ENCODE data around the gene MAP1A.
"Not testable (repeated sequence)": the region's sequence is repeated elsewhere in the genome, so short reads cannot be mapped to it uniquely, and the experiment has no call there.

MAP1A gene

DNA sequence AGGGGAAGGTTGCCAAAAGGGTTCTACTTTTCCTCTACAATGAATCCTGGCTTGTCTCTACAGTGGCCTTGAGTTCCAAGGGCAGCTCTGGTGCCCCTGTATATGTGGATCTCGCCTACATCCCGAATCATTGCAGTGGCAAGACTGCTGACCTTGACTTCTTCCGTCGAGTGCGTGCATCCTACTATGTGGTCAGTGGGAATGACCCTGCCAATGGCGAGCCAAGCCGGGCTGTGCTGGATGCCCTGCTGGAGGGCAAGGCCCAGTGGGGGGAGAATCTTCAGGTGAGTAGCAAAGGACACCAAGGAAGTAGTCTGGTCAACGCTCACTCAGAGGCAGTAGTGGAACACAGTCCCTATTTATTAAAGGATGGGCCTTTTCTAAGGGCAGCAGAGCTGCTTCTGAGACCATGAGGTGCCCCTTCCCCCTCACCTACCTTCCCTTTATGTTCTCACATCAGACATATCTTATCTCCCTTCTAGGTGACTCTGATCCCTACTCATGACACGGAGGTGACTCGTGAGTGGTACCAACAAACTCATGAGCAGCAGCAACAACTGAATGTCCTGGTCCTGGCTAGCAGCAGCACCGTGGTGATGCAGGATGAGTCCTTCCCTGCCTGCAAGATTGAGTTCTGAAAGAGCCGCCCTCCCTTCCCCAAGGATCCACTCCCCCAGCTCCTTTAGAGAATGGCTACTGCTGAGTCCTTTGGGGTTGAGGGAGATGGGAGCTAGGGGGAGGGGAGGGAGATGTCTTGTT is 12.4 kb downstream of the MAP1A start:
- no peak for DNase-seq (ENCODE audit: low read depth in 2 of 2)

DNA sequence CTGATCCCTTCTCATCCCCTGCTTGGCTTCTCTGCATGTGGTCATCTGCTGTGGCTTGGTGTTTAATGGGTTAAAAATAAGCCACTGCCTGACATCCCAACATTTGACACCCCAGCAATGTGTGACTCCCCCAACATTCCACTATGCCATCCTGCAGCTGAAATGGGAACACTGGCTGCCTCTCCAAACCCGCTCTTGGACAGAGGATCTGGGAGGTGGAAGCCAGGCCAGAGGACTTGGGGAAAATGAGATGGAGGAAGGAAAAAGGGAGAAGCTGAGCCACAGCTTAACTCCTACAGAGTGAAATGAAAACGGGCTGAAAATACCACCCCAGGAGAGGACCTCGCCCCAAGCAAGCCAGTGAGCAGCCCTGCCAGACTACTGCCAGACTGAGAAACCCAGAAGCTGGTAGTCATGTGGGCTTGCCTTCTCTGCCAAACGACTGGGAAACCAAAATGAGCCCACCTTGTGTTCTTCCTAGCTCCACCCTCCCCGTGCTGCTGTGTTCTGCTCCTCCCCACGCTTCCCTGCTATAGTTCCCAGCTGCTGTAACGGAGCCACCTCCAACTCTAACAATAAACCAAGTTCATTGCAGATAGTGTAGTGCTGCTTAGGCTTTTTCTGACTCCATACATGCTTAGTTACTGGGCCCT is 13.7 kb downstream of the MAP1A start:
- DNase-seq (ENCODE audit: low read depth in 2 of 2): no peak

DNA sequence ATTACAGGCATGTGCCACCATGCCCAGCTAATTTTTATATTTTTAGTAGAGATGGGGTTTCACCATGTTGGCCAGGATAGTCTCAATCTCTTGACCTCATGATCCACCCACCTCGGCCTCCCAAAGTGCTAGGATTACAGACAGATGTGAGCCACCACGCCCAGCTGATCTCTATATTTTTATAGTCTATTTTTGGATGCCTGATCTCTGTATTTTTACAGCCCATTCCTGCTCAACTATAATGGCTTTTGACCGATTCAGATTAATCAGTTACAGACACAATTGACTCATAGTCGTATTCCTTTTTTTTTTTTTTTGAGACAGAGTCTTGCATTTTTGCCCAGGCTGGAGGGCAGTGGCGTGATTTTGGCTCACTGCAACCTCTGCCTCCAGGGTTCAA is 15.4 kb downstream of the MAP1A start:
- DNase-seq (ENCODE audit: low read depth in 2 of 2): not testable (repeated sequence)

DNA sequence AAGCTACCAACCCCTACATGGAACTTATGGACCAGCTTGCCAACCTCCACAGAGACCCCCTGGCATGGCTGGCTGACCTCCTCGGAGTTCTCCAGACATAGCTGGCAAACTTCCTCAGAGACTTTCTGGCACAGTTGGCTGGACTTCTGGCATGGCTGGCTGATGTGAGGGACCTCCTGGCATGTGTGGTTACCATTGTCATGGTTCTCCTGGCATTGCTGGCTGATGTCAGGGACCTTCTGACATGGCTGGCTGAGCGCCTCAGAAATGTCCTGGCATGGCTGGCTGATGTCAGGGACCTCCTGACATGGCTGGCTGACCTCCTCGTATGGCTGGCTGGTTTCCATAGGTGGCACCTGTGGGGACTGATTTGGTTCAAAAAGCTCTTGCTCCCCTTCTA is 17.5 kb downstream of the MAP1A start:
- DNase-seq (ENCODE audit: low read depth in 2 of 2): no peak

DNA sequence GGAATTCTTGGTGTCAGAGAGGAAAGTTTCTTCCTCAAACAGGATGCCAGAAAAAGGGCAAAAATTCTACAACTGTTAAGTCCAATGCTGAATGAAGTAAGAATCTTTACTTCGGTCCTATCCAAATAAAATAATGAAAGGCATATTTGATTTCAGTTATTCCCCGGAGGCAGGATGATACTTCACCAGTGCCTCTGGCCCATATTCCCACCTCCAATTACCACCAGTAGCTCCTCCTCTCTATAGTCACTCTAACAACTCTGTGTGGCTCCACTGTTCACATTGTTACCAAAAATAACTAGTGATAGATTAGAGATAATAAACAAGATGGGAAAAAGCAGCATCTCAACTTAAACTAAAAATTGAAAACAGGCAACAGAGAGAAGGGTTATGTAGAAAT is 20.7 kb downstream of the MAP1A start:
- no peak for DNase-seq (ENCODE audit: low read depth in 2 of 2)

DNA sequence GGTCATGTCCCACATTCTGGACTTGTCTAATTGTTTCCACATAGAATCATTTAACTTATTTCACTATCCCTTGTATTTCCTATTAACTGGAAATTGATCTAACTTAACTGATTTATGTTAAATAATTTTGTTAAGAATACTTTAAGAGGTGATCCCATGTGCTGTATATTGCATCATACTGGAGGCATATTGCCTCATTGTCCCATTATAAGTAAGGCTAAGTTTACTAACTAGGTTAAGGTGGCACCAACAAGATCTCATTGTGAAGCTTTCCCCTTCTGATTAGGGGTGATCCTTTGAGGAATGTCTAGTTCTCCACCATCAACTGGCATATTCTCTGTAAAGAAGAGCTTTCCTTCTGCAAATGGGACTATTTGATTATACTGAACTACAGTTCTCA is 24.4 kb downstream of the MAP1A start:
- no peak for DNase-seq (ENCODE audit: low read depth in 2 of 2)

DNA sequence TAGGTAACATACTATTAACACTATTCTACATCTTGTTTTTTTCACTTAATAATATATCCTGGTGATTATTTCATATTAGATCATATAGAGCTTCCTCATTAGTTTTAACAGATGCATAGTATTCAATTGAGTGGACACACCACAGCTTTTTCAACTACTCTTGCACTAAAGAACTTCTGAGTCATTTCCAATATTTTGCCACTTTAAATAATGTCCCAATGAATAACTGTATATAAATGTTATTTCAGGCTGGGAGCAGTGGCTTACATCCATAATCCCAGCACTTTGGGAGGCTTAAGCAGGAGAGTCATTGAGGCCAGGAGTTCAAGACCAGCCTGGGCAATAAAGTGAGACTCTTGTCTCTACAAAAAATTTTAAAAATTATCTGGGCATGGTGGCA is 26.9 kb downstream of the MAP1A start:
- DNase-seq (ENCODE audit: low read depth in 2 of 2): no peak

DNA sequence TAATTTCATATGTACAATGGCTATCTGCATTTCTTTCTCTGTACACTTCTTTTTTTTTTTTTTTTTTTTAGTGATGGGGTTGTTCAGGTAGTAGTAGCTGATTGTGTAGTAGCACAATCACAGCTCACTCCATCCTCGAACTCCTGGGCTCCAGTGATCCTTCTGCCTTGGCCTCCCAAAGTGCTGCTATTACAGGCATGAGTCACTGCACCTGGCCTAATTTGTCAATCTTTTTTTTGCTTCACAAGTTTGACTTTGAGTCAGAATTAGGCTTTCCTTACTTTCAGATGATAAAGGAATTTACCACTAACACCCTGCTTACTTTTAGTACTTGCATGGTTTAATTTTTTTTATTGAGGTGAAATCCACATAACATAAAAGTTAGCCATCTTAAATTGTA is 28.0 kb downstream of the MAP1A start:
- no peak for DNase-seq (ENCODE audit: low read depth in 2 of 2)

DNA sequence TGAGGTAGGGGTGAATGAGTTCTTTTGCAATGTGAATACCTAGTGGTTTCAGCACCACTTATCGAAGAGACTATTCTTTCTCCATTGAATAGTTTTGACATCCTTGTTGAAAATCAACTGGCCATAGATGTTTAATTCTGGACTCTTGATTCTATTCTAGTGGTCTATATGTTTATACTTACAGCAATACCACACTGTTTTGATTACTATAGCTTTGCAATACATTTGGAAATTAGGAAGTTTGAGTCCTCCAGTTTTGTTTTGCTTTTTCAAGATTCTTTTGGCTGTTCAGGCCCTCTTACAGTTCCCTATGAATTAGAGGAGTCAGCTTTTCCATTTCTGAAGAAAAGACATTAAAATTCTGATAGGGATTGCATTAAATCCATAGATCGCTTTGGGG is 30.1 kb downstream of the MAP1A start:
- DNase-seq (ENCODE audit: low read depth in 2 of 2): no peak

DNA sequence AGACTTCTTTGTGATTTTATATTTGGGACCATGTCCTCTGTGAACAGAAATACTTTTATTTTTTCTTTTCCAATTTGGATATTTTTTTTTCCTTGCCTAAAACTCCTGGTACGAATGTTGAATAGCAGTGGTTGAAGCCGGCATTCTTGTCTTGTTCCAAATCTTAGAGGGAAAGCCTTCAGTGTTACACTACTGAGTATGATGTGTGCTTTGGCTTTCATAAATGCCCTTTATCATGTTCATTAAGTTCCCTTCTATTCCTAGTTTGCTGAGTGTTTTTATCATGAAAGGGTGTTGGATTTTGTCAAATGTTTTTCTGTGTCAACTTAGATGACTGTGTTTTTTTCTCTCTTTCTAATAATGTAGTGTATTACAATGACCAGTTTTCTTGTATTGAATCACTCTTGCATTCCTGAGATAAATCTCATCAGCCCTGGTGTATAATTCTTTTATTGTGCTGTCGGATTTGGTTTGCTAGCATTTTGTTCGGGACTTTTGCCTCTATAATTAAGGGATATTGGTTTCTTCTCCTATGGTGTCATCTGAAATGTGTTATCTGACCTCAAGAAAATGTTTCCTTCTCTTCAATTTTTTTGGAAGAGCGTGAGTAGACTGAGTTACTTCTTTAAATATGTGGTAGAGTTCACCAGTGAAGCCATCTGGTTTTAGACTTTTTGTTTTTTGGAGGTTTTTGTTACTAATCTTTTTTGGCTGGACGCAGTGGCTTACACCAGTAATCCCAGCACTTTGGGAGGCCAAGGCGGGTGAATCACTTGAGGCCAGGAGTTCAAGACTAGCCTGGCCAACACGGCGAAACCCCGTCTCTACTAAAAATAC is 33.3 kb downstream of the MAP1A start:
- DNase-seq (ENCODE audit: low read depth in 2 of 2): no peak

DNA sequence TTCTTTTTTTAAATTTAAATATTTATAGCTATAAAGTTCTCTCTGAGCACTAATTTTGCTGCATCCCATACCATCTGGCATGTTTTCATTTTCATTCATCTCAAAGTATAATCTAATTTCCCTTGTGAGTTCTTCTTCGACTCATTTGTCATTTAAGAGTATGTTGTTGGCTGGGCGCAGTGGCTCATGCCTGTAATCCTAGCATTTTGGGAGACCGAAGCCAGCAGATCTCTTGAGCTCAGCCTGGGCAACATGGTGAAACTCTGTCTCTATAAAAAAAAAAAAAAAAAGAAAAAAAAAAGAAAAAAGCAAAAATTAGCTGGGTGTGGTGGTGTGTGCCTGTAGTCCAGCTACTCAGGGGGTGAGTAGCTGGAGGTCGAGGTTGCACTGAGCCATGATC is 34.8 kb downstream of the MAP1A start:
- DNase-seq (ENCODE audit: low read depth in 2 of 2): no peak

DNA sequence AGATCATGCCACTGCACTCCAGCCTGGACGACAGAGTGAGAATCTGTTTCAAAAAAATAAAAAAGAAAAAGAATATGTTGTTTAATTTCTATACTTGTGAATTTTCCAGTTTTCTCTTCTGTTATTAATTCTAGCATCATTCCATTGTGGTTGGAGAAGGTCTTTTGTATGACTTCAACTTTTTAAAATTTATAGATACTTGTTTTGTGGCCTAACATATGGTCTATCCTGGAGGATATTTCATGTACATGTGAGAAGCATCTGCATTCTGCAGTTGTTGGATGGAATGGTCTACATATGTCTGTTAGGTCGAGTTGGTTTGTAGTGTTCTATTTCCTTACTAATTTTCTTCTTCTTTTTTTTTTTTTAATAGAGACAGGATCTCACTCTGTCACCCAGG is 35.6 kb downstream of the MAP1A start:
- no peak for DNase-seq (ENCODE audit: low read depth in 2 of 2)

DNA sequence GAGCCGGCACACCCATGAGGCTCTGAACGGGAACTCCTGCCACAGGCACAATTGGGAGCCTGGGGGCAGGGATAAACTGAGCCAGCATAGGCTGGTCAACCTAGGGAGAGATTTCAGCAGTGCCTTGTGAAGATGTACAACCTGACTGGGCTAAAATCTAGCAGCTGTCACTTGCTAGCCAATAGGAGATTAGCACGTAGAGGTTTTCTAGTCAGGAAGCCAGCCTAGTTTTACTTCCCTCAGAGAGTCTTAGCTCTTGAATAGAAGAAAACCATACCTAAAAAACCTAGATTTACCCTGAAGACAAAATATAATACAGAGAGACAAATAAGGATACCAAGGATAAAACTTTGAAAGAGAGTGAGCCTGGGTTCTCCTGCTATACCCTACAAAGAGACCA is 45.3 kb downstream of the MAP1A start:
- not testable (repeated sequence) for DNase-seq (ENCODE audit: low read depth in 2 of 2)

DNA sequence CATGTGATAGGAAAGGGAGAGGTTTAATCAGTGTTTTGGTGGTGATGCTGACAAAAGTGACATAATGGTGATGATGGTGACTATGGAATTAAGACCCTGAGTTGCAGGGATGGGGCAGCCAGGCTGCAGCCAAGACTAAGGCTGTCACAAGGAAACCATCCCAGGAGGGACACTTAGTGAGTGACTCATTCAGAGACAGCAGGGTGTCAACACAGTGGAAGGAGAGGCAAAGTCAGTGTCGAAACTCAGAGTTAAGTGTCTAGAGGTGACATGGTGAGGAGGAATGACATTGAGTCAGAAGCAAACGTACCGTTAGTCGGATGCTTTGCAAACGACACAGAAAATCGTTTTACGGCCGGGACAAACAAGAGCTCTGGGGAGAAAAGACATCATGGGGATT is 46.4 kb downstream of the MAP1A start:
- not testable (repeated sequence) for DNase-seq (ENCODE audit: low read depth in 2 of 2)

DNA sequence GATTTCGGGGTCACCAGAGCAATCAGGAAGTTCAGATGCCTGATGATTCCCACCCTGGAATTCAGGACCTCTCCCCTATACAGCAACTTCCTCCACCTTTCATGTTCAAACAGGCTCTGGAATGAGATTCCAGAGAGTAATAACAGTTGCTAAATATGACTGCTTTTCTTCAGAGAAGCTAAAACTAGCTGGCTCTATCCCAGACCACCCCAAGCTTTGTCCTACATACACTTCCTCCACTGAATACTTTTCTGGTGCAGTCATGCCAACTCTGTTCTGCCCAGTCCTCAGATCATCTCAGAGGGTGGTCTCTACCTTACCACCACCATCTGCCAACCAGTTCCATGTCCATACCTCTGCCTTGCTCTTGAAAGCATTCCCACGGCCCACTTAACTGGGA is 49.2 kb downstream of the MAP1A start:
- DNase-seq (ENCODE audit: low read depth in 2 of 2): not testable (repeated sequence)

DNA sequence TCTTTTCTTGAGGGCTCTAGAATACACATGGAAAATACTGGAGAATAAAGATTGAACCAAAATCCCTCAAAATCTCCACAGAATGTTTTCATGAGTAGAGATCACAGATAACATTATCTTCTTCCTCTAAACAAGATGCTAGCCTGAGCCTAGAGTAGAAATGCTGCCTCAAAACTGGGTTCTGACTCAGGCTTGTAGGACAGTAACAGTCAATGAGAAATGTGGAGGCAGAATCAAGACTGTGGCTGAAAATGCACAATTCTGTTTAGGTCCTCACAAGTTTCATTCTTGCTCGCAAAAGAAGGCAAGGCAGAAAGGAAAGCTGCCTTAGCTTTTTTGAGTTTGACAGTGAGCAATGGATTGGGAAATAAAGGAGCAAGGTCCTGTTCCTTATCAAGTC is 57.2 kb downstream of the MAP1A start:
- not testable (repeated sequence) for DNase-seq (ENCODE audit: low read depth in 2 of 2)
